Measurements from ENCODE around the gene ZSWIM6.

DNA sequence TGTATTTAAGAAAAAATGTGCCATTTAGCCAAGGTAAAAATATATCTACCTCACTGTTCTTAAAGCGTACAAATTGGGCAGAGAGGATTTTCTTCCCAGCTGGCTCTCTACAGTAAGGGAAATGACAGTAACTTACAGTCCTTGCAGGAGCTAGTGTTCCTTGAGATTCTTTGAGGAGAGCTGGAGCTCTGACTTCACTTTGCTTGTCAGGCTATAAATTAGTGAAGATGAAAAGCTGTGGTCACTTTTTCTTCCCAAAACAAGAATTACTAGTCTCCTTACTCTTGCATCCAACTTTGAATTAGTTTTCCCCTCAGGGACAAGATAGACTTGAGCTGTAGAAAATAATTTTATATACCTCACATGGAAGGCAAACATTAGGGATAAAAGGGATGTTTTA is 129.9 kb downstream of the ZSWIM6 start:
- TF ChIP-seq, protein P1, sequence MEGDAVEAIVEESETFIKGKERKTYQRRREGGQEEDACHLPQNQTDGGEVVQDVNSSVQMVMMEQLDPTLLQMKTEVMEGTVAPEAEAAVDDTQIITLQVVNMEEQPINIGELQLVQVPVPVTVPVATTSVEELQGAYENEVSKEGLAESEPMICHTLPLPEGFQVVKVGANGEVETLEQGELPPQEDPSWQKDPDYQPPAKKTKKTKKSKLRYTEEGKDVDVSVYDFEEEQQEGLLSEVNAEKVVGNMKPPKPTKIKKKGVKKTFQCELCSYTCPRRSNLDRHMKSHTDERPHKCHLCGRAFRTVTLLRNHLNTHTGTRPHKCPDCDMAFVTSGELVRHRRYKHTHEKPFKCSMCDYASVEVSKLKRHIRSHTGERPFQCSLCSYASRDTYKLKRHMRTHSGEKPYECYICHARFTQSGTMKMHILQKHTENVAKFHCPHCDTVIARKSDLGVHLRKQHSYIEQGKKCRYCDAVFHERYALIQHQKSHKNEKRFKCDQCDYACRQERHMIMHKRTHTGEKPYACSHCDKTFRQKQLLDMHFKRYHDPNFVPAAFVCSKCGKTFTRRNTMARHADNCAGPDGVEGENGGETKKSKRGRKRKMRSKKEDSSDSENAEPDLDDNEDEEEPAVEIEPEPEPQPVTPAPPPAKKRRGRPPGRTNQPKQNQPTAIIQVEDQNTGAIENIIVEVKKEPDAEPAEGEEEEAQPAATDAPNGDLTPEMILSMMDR (IDR thresholded peaks at IDR 0.05): no peak
- no peak for TF ChIP-seq POLR2A (IDR thresholded peaks at IDR 0.05)
- no peak for TF ChIP-seq POLR2AphosphoS5 (IDR thresholded peaks at IDR 0.05)

All from transverse colon (tissue), 4 donors.